HTERT RPE-1 (cell line): ENCODE measurements around the gene TERF2IP.

Experiments
- in situ Hi-C: fragments of 300-500 bp; cut with MboI; formaldehyde crosslinking; loops from 4 replicates; pipeline ENCODE4 v1.14.3; 2020; ENCODE audit warnings: low sequenced_read_pairs

The TERF2IP gene

GRCh38 chr16:75635036-75635435, 12.5 kb upstream of the TERF2IP start:
- in situ Hi-C loops = no loop called here

GRCh38 chr16:75640598-75640997, 7.0 kb upstream of the TERF2IP start:
- in situ Hi-C loops = no loop called here

- in situ Hi-C loops = no loop called here
Observed at GRCh38 chr16:75644240-75645012, 3.1 kb upstream of the TERF2IP start.

GRCh38 chr16:75647112-75647491, 471 bp upstream of the TERF2IP start:
- in situ Hi-C loops = no loop called here

GRCh38 chr16:75648265-75649076, 898 bp downstream of the TERF2IP start:
- in situ Hi-C loops = no loop called here

GRCh38 chr16:75653922-75654321, 6.3 kb downstream of the TERF2IP start:
- in situ Hi-C loops = no loop called here

- in situ Hi-C loops = no loop called here
Observed at GRCh38 chr16:75658175-75658574, 10.6 kb downstream of the TERF2IP start.

- in situ Hi-C loops = no loop called here
Observed at GRCh38 chr16:75660321-75660720, 12.7 kb downstream of the TERF2IP start.

- in situ Hi-C loops = no loop called here
Observed at GRCh38 chr16:75660726-75661302, 13.2 kb downstream of the TERF2IP start.

GRCh38 chr16:75667503-75667902, 19.9 kb downstream of the TERF2IP start:
- in situ Hi-C loops = no loop called here

GRCh38 chr16:75676909-75677308, 29.3 kb downstream of the TERF2IP start, which contains the start of gene CPHXL2:
Gene CPHXL2, minus strand, starts transcription at chr16:75677009. Its CDS starts 10 bp downstream, at chr16:75676999.
- in situ Hi-C loops = no loop called here

- in situ Hi-C loops = no loop called here
Observed at GRCh38 chr16:75679366-75679765, 31.8 kb downstream of the TERF2IP start.

GRCh38 chr16:75682308-75682707, 34.7 kb downstream of the TERF2IP start:
- in situ Hi-C loops = no loop called here

GRCh38 chr16:75687361-75687760, 39.8 kb downstream of the TERF2IP start:
- in situ Hi-C loops = no loop called here

- in situ Hi-C loops = no loop called here
Observed at GRCh38 chr16:75695708-75696107, 48.1 kb downstream of the TERF2IP start.

- in situ Hi-C loops = no loop called here
Observed at GRCh38 chr16:75697571-75697970, 50.0 kb downstream of the TERF2IP start.

- in situ Hi-C loops = no loop called here
Observed at GRCh38 chr16:75701361-75701760, 53.8 kb downstream of the TERF2IP start, which contains the start of gene DUXB. Gene DUXB, minus strand, starts transcription at chr16:75701461. Its CDS starts 43 bp downstream, at chr16:75701418.

- in situ Hi-C loops = no loop called here
Observed at GRCh38 chr16:75702242-75702641, 54.7 kb downstream of the TERF2IP start.

GRCh38 chr16:75703306-75703705, 55.7 kb downstream of the TERF2IP start:
- in situ Hi-C loops = no loop called here
